Mammary epithelial cell (primary cell): ENCODE results near the gene UBE2G2.

Experiments
- EZH2 ChIP-seq: IDR thresholded peaks from 2 replicates; pipeline ENCODE4 v1.6.1; 2012; ENCODE audit warnings: low read length, inconsistent platforms, borderline replicate concordance
- TF ChIP-seq, protein P1 (sequence below), 2 donors: IDR thresholded peaks in 1 of 2; conservative IDR thresholded peaks in 1 of 2; 2 replicates each; pipeline ENCODE4 v1.5.1; 2011 to 2012; ENCODE audit warnings: inconsistent platforms in 2 of 2, low read length in 2 of 2, mild to moderate bottlenecking in 2 of 2, control low read depth in 1 of 2, low read depth in 1 of 2; ENCODE audit not compliant: insufficient read depth in 1 of 2; ENCODE audit errors: extremely low read depth in 1 of 2

DNA sequence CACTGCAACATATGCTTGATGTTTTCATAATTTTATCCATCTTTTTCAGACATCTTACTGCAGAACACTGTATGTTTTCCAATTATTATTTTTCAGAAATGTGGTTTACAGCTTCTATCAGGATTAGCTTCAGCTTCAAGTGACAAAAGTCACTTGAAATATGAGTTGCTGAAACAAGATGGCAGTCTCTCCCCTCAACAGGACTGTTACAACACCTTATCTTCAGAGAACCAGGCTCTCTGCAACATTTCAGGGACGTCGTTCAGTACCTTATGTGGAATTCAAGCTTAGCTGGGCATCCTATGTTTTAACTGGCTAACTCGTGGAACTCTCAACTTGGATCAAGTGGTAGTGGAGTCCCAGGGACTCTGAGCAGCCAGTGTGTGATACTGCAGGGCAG lies 2.0 kb upstream of the UBE2G2 start:
- TF ChIP-seq, protein P1, sequence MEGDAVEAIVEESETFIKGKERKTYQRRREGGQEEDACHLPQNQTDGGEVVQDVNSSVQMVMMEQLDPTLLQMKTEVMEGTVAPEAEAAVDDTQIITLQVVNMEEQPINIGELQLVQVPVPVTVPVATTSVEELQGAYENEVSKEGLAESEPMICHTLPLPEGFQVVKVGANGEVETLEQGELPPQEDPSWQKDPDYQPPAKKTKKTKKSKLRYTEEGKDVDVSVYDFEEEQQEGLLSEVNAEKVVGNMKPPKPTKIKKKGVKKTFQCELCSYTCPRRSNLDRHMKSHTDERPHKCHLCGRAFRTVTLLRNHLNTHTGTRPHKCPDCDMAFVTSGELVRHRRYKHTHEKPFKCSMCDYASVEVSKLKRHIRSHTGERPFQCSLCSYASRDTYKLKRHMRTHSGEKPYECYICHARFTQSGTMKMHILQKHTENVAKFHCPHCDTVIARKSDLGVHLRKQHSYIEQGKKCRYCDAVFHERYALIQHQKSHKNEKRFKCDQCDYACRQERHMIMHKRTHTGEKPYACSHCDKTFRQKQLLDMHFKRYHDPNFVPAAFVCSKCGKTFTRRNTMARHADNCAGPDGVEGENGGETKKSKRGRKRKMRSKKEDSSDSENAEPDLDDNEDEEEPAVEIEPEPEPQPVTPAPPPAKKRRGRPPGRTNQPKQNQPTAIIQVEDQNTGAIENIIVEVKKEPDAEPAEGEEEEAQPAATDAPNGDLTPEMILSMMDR (conservative IDR thresholded peaks at IDR 0.05 in 1 of 2, IDR thresholded peaks at IDR 0.05 in 1 of 2; ENCODE audit: extremely low read depth in 1 of 2, insufficient read depth in 1 of 2, low read depth in 1 of 2, low read length in 2 of 2): no peak
- TF ChIP-seq EZH2: no peak
